ENCODE data around the gene PCSK4. TPM values are rescaled to one million over a fixed set of nuclear protein-coding genes. Genes with fewer than 3 reads are reported as not detected.

Gene PCSK4
- total RNA-seq, 2 experiments from 2014 or later = 8.3 to 13.0 TPM

DNA sequence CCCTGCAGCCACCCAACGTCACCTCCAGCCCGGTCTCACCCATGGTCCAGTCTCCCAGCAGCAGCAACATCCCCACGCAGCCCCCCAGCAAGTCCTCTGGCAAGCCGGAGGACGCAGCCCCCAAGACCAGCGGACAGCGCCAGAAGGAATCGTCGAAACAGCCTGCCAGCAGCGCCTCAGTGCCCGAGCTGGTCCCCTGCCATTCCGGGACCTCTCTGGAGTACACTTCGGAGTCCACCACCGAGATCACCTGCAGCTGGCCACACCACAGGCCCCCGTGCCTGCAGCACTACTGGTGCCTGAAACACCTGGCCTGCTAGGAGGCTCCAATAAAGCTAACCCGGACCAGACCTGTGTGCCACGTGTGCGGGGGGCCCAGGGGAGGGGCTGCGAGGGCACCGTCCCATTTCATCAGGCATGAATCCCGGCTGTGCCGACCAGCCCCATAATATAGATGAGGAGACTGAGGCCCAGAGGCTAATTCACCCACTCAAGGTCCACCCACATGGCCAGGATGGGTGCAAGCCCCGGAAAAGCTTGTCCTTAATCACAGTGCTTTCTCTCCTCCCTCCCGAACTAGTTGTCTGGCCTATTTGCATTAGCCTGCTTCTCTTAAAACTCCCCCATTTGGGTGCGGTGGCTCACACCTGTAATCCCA, 7.6 kb upstream of the PCSK4 start:
- H2AFZ ChIP-seq (ENCODE audit: low read length) = no peak overlapping the region
- H3K36me3 ChIP-seq (ENCODE audit: insufficient read depth, low read length) = no peaks in the 10 kb centered on the region
- H3K9me3 ChIP-seq (ENCODE audit: low read length) = no peaks in the 10 kb centered on the region
- intact Hi-C loops (cut with micrococcal nuclease; ENCODE audit: unreplicated experiment) = no loop called here
- DNase-seq (ENCODE audit: low spot score) = no peak
- BruUV-seq (replicated peaks) = no TSS peak
- no peaks in the 10 kb centered on the region for H3K79me2 ChIP-seq (ENCODE audit: insufficient read depth, low read depth, low read length)
- POLR2A ChIA-PET = no interaction called here
- H4K20me1 ChIP-seq (ENCODE audit: insufficient read depth, low read length) = no peaks in the 10 kb centered on the region
- H3K4me1 ChIP-seq (ENCODE audit: insufficient read depth, low read length, poor library complexity, severe bottlenecking) = no peaks in the 10 kb centered on the region
- CTCF ChIA-PET (ENCODE audit: unreplicated experiment) = no interaction called here
- H3K4me2 ChIP-seq (ENCODE audit: low read length) = no peak overlapping the region
- H3K4me3 ChIP-seq (ENCODE audit: low read depth, low read length, poor library complexity, severe bottlenecking) = no peak overlapping the region
- H3K9me2 ChIP-seq (ENCODE audit: insufficient read depth, low read length) = no peaks in the 10 kb centered on the region
- TF ChIP-seq, protein P1, sequence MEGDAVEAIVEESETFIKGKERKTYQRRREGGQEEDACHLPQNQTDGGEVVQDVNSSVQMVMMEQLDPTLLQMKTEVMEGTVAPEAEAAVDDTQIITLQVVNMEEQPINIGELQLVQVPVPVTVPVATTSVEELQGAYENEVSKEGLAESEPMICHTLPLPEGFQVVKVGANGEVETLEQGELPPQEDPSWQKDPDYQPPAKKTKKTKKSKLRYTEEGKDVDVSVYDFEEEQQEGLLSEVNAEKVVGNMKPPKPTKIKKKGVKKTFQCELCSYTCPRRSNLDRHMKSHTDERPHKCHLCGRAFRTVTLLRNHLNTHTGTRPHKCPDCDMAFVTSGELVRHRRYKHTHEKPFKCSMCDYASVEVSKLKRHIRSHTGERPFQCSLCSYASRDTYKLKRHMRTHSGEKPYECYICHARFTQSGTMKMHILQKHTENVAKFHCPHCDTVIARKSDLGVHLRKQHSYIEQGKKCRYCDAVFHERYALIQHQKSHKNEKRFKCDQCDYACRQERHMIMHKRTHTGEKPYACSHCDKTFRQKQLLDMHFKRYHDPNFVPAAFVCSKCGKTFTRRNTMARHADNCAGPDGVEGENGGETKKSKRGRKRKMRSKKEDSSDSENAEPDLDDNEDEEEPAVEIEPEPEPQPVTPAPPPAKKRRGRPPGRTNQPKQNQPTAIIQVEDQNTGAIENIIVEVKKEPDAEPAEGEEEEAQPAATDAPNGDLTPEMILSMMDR (conservative IDR thresholded peaks at IDR 0.05; ENCODE audit: low read length) = no peak
- no peak for TF ChIP-seq EZH2phosphoT487 (IDR thresholded peaks at IDR 0.05; ENCODE audit: borderline replicate concordance, low read depth, low read length)
- H3K27ac ChIP-seq (ENCODE audit: low read depth, low read length, poor library complexity, severe bottlenecking) = no peak overlapping the region

DNA sequence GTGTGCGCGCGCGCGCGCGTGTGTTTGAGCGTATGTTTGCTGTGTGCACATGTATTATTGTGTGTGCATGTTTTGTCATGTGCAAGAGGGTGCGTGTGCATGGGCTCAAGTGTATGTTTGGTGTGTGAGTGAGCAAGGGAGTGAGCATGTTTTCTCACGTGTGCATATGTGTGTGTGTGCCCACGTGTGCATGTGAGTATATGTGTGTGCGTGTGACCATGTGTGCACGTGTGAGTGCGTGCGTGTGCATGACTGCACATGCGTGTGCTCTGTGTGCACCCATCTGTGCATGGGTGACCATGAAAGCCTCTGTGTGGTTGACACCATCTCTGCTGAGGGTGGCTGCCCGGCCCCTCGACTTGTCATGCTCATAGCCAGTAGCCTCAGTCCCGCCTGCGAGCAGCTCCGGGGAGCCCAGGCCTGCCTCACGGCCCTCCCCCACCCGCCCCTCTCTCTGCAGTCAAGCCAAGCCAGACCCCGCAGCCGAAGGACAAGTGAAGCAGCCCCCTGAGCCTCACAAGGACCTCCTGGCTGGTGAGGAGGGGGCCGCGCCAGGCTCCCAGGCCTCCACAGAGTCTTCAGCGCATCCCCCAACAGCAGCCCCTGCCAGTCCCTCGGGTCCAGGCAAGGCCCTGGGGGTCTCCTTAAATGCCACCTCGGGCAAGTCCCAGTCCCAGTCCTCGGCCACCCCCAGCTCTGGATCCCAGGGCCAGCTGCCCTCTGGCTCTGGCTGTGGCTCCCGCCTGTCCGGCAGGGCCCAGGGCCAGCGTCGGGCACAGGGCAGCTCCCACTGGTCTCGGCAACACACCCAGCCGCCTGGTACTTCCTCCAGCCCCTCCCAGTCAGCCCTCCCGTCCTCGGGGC, 6.8 kb upstream of the PCSK4 start:
- Histone ChIP-seq H3K4me2 (ENCODE audit: low read length) (no peak overlapping the region), H3K4me1 (ENCODE audit: insufficient read depth, low read length, poor library complexity, severe bottlenecking) (no peaks in the 10 kb centered on the region), H3K9me3 (ENCODE audit: low read length) (no peaks in the 10 kb centered on the region), H3K27ac (ENCODE audit: low read depth, low read length, poor library complexity, severe bottlenecking) (no peak overlapping the region), H3K4me3 (ENCODE audit: low read depth, low read length, poor library complexity, severe bottlenecking) (no peak overlapping the region), H2AFZ (ENCODE audit: low read length) (no peak overlapping the region), H4K20me1 (ENCODE audit: insufficient read depth, low read length) (no peaks in the 10 kb centered on the region), H3K36me3 (ENCODE audit: insufficient read depth, low read length) (no peaks in the 10 kb centered on the region), H3K9me2 (ENCODE audit: insufficient read depth, low read length) (no peaks in the 10 kb centered on the region), H3K79me2 (ENCODE audit: insufficient read depth, low read depth, low read length) (no peaks in the 10 kb centered on the region)
- intact Hi-C loops (cut with micrococcal nuclease; ENCODE audit: unreplicated experiment) = no loop called here
- ChIA-PET POLR2A (no interaction called here), CTCF (ENCODE audit: unreplicated experiment) (no interaction called here)
- no TSS peak for BruUV-seq (replicated peaks)
- no peak for DNase-seq (ENCODE audit: low spot score)
- TF ChIP-seq, protein P1 (conservative IDR thresholded peaks at IDR 0.05; ENCODE audit: low read length) = no peak
- no peak for TF ChIP-seq EZH2phosphoT487 (IDR thresholded peaks at IDR 0.05; ENCODE audit: borderline replicate concordance, low read depth, low read length)

Data from OCI-LY7 (cell line).